ENCODE data around the gene IFFO2. TPM values are rescaled to one million over a fixed set of nuclear protein-coding genes. Genes with fewer than 3 reads are reported as not detected.

The IFFO2 gene
- total and polyA plus RNA-seq, 10 of the 15 experiments (the other 5 are each of a cell fraction or from before 2014, with no cell fraction given), result 1.2 to 18.4 (median 6.7) TPM

DNA sequence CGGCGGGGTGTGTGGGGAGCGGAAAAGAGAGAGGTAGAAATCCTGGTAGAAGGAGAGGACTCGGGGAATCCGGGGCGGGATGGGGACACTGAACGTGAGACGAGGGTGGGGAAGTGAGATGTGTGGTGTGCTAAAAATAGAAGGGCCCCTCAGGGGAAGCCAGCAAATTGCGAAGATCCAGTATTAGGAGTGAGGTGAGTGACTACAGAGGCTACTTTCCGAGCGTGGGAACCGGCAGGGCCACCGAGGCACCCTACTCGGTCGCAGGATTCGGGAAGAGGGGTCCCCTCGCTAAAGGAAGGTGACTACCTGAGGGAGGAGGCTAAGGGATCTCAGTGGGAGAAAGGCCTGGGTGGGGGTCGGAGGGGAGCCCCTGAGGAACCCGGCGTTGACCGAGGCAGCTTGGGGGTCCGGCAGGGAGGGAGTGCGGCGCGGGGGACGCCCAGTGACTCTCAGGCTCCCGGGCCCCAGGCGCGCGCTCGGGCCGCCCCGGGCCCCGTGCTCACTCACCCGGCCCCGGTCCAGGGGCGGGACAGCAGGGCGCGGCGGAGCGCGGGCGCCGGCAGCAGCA lies 54.4 kb downstream of the IFFO2 start (continued):
- TF ChIP-seq EED (IDR thresholded peaks at IDR 0.05; ENCODE audit: low read depth) (no peak), CHD1 (IDR thresholded peaks at IDR 0.05; ENCODE audit: low read depth, low read length) (no peak), MYB (IDR thresholded peaks at IDR 0.05; ENCODE audit: borderline replicate concordance, low read depth, low read length) (no peak), IKZF1 (conservative IDR thresholded peaks at IDR 0.05) (peak; percentile 53), ASH2L (IDR thresholded peaks at IDR 0.05; ENCODE audit: borderline replicate concordance, low read depth) (peak; percentile 62; the same call in 1 of the 2 replicates), SMC3 (IDR thresholded peaks at IDR 0.05; ENCODE audit: borderline replicate concordance, low read length) (no peak), ZZZ3 (IDR thresholded peaks at IDR 0.05; ENCODE audit: control insufficient read depth, insufficient read length, low read depth) (no peak)
- TF ChIP-seq, protein P1, sequence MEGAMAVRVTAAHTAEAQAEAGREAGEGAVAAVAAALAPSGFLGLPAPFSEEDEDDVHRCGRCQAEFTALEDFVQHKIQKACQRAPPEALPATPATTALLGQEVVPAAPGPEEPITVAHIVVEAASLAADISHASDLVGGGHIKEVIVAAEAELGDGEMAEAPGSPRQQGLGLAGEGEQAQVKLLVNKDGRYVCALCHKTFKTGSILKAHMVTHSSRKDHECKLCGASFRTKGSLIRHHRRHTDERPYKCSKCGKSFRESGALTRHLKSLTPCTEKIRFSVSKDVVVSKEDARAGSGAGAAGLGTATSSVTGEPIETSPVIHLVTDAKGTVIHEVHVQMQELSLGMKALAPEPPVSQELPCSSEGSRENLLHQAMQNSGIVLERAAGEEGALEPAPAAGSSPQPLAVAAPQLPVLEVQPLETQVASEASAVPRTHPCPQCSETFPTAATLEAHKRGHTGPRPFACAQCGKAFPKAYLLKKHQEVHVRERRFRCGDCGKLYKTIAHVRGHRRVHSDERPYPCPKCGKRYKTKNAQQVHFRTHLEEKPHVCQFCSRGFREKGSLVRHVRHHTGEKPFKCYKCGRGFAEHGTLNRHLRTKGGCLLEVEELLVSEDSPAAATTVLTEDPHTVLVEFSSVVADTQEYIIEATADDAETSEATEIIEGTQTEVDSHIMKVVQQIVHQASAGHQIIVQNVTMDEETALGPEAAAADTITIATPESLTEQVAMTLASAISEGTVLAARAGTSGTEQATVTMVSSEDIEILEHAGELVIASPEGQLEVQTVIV (IDR thresholded peaks at IDR 0.05; ENCODE audit: borderline replicate concordance, partially characterized antibody), result no peak

DNA sequence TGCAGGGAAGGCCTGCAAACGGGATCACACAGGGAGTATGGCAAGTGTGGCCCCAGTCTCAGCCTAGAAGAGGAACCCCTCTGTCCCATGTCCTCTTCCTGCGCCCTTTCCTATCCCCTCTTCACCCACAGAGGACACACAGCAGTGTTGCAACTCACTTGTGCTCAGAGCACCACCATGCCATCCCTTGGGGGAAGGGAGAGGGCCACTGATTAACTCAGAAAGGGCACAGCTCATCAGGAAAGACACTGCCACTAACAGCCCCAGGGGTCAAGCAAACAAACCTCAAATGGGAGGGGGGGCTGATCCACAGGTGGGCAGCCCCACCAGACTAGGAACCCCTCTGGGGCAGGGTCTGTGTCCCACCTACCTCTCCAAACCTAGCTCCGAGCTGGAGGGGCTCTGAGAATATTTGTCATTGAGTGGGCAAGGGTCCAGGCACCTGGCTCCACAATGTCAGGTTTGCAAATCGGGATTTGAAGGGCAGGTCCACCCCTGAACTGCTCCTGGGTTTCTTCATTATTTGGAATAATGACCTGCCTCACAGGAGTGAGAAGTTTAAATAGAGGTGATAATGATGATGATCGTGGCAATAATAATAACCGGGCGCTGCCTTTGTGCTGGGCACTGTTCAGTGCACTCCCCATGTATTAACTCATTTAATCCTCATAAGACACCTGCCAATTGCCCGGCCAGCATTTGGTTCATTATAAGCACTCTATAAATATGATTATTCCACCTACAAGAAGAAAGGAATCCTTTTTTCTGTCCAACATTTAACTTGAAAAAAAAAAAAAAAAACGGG lies 55.1 kb downstream of the IFFO2 start:
- DNase-seq (ENCODE audit: low read depth, low spot score), result no peak
- POLR2A ChIA-PET, result interaction anchor here (1.9 kb wide), 1 partner anchor 26 kb away, joined by 7 read pairs; no protein-coding TSS in a partner anchor
- in situ Hi-C loops (cut with MboI) (no loop called here), intact Hi-C loops (cut with micrococcal nuclease; ENCODE audit: unreplicated experiment) (no loop called here)
- H4K20me1 ChIP-seq (ENCODE audit: control insufficient read depth, insufficient read depth), result no peaks in the 10 kb centered on the region
- RAD21 ChIA-PET (ENCODE audit: unreplicated experiment), result interaction anchor here (0.6 to 2.0 kb wide), 2 partner anchors 17 to 775 kb away, joined by 3 to 9 read pairs; no protein-coding TSS in a partner anchor
- H3K9me3 ChIP-seq (replicated peaks; ENCODE audit: control insufficient read depth, insufficient read depth, low read length), result no peaks in the 10 kb centered on the region
- SMC1A ChIA-PET (ENCODE audit: uncharacterized antibody, unreplicated experiment), result no interaction called here
- no peaks in the 10 kb centered on the region; a peak in 1 of 4 replicates for H3K36me3 ChIP-seq (ENCODE audit: control insufficient read depth in 2 of 2, insufficient read depth in 2 of 2, low read length in 1 of 2)
- peak overlapping the region; percentile 95 for H3K4me2 ChIP-seq (ENCODE audit: control insufficient read depth, insufficient read depth)
- no peak overlapping the region; the same call in 1 of the 2 replicates for H3K27ac ChIP-seq (ENCODE audit: control insufficient read depth, insufficient read depth)
- H3K4me1 ChIP-seq (ENCODE audit: control insufficient read depth, insufficient read depth, low read length), result peaks cover 8% of the 10 kb centered on the region; the same call in 1 of the 2 replicates
- no peaks in the 10 kb centered on the region for H3K27me3 ChIP-seq (replicated peaks in 1 of 2; ENCODE audit: control insufficient read depth in 2 of 2, insufficient read depth in 2 of 2, low read length in 1 of 2)
- no peak overlapping the region; the same call in 1 of the 2 replicates for H2AFZ ChIP-seq (ENCODE audit: control insufficient read depth, low read depth, low read length)
- BruUV-seq (replicated peaks), result no TSS peak
- CTCF ChIA-PET, result interaction anchor here (0.7 to 1.6 kb wide), 2 partner anchors 26 to 188 kb away, joined by 3 read pairs; no protein-coding TSS in a partner anchor
- H3K79me2 ChIP-seq (ENCODE audit: control insufficient read depth, insufficient read depth, low read length), result peaks cover 4% of the 10 kb centered on the region
- ATAC-seq, result no peak
- H3K4me3 ChIP-seq, result peak overlapping the region; percentile 86
- H3K9ac ChIP-seq (ENCODE audit: control insufficient read depth, insufficient read depth, low read length), result peak overlapping the region; percentile 88
- 47% methylated on average over 8 of the region's 9 CpGs for WGBS (ENCODE audit: insufficient coverage, insufficient replicate concordance, low lambda C conversion rate, missing lambda C conversion rate)
- FAIRE-seq, result no peak
- TF ChIP-seq ZNF217 (IDR thresholded peaks at IDR 0.05), result no peak
- TF ChIP-seq ESRRA (IDR thresholded peaks at IDR 0.05; ENCODE audit: low read length), result no peak
- TF ChIP-seq HDAC6 (IDR thresholded peaks at IDR 0.05; ENCODE audit: unreplicated experiment), result no peak
- no peak for TF ChIP-seq SIN3A (IDR thresholded peaks at IDR 0.05; ENCODE audit: low read depth, low read length)
- TF ChIP-seq, protein P2, sequence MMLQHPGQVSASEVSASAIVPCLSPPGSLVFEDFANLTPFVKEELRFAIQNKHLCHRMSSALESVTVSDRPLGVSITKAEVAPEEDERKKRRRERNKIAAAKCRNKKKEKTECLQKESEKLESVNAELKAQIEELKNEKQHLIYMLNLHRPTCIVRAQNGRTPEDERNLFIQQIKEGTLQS (IDR thresholded peaks at IDR 0.05; ENCODE audit: borderline replicate concordance, extremely low read depth, low read depth, low read length), result no peak
- TF ChIP-seq LARP7 (IDR thresholded peaks at IDR 0.05), result no peak
- TF ChIP-seq ZNF622 (IDR thresholded peaks at IDR 0.05), result no peak
- no peak for TF ChIP-seq JUNB (IDR thresholded peaks at IDR 0.05)
- no peak for TF ChIP-seq POLR2AphosphoS5 (IDR thresholded peaks at IDR 0.05; ENCODE audit: low read length)
- TF ChIP-seq SMAD5 (IDR thresholded peaks at IDR 0.05; ENCODE audit: low read depth), result no peak
- no peak for TF ChIP-seq RAD51 (IDR thresholded peaks at IDR 0.05)

All from GM12878 (cell line).